A549 treated with Hydrocortisone at 1 μM for 4 hours (cell line): ENCODE results near the gene LAS1L. TPM values are rescaled to one million over a fixed set of nuclear protein-coding genes. Genes with fewer than 3 reads are reported as not detected.

Source experiments
- total RNA-seq: library from RNA; stranded (reverse); fragments of 200-300 nt; extraction: Qiagen RNA extraction; gene quantifications from 5 replicates; pipeline ENCODE4 v1.2.3, GENCODE V29; 2022

LAS1L gene
- 59.3 to 73.2 TPM (median 64.2 TPM) in 5 replicates for total RNA-seq

GRCh38 chrX:65534450-65535292, at the start of gene LAS1L:
LAS1L (minus strand) TSS chrX:65534787; CDS start chrX:65534715, 72 bp downstream.

Other genes starting within 250 kb of the LAS1L start
- gene MSN, start 132.9 kb upstream of the LAS1L start, total RNA-seq = 233 to 362 TPM (median 286 TPM) in 5 replicates